H9 (cell line): ENCODE data around the gene CETP. TPM values are rescaled to one million over a fixed set of nuclear protein-coding genes. Genes with fewer than 3 reads are reported as not detected.

Source experiments
- DNase-seq: peaks from one replicate; pipeline ENCODE4 v3.0.0-alpha.2; 2017
- H2AFZ ChIP-seq: one replicate; pipeline ENCODE4 v1.6.1; 2013; ENCODE audit warnings: mild to moderate bottlenecking, low read length, control low read depth, moderate library complexity
- H2AK5ac ChIP-seq: 2 replicates; pipeline ENCODE4 v1.6.1; 2013; ENCODE audit warnings: low read length, control low read depth, mixed read lengths; ENCODE audit not compliant: insufficient read length
- H2BK120ac ChIP-seq: one replicate; pipeline ENCODE4 v1.6.1; 2013; ENCODE audit warnings: low read depth, mild to moderate bottlenecking, low read length, control low read depth, inconsistent platforms; ENCODE audit not compliant: poor library complexity, severe bottlenecking
- H2BK12ac ChIP-seq: 2 replicates; pipeline ENCODE4 v1.6.1; 2013; ENCODE audit warnings: low read length, control low read depth, mixed read lengths, low read depth; ENCODE audit not compliant: insufficient read length
- H2BK15ac ChIP-seq: 2 replicates; pipeline ENCODE4 v1.6.1; 2013; ENCODE audit warnings: low read depth, low read length, control low read depth
- H2BK20ac ChIP-seq: one replicate; pipeline ENCODE4 v1.6.1; 2013; ENCODE audit warnings: low read depth, mild to moderate bottlenecking, low read length, control low read depth, inconsistent platforms; ENCODE audit not compliant: poor library complexity, severe bottlenecking
- H2BK5ac ChIP-seq: 2 replicates; pipeline ENCODE4 v1.6.1; 2013; ENCODE audit warnings: low read length, control low read depth, mixed read lengths; ENCODE audit not compliant: insufficient read length
- H3K14ac ChIP-seq: 2 replicates; pipeline ENCODE4 v1.6.1; 2013; ENCODE audit warnings: low read length, control low read depth; ENCODE audit not compliant: insufficient read depth
- H3K18ac ChIP-seq: 2 replicates; pipeline ENCODE4 v1.6.1; 2013; ENCODE audit warnings: low read depth, mild to moderate bottlenecking, mixed read lengths, low read length, control low read depth; ENCODE audit not compliant: insufficient read length
- H3K23ac ChIP-seq: 2 replicates; pipeline ENCODE4 v1.6.1; 2013; ENCODE audit warnings: low read length, control low read depth, mixed read lengths, low read depth; ENCODE audit not compliant: insufficient read length
- H3K23me2 ChIP-seq: 2 replicates; pipeline ENCODE4 v1.6.1; 2013; ENCODE audit warnings: low read depth, mild to moderate bottlenecking, mixed read lengths, low read length, control low read depth; ENCODE audit not compliant: insufficient read length, poor library complexity, severe bottlenecking
- H3K27ac ChIP-seq: 2 replicates; pipeline ENCODE4 v1.5.1; 2013; ENCODE audit warnings: low read length, control low read depth, mixed read lengths, low read depth; ENCODE audit not compliant: insufficient read length
- H3K27me3 ChIP-seq: 2 replicates; pipeline ENCODE4 v1.6.1; 2013; ENCODE audit warnings: low read length, control low read depth, inconsistent platforms; ENCODE audit not compliant: insufficient read depth
- H3K4ac ChIP-seq: 2 replicates; pipeline ENCODE4 v1.6.1; 2013; ENCODE audit warnings: low read depth, mild to moderate bottlenecking, control low read depth, inconsistent platforms, low read length, moderate library complexity
- H3K4me1 ChIP-seq: 2 replicates; pipeline ENCODE4 v1.6.1; 2013; ENCODE audit warnings: low read length, control low read depth, inconsistent platforms; ENCODE audit not compliant: insufficient read depth
- H3K4me2 ChIP-seq: 2 replicates; pipeline ENCODE4 v1.6.1; 2013; ENCODE audit warnings: low read length, control low read depth, mixed read lengths; ENCODE audit not compliant: insufficient read length, insufficient read depth
- H3K56ac ChIP-seq: 2 replicates; pipeline ENCODE4 v1.6.1; 2013; ENCODE audit warnings: low read depth, mild to moderate bottlenecking, mixed read lengths, low read length, control low read depth; ENCODE audit not compliant: insufficient read length
- H3K79me1 ChIP-seq: 2 replicates; pipeline ENCODE4 v1.6.1; 2013; ENCODE audit warnings: low read depth, mild to moderate bottlenecking, moderate library complexity, low read length, control low read depth, inconsistent platforms; ENCODE audit not compliant: insufficient read depth, poor library complexity, severe bottlenecking
- H3K79me2 ChIP-seq: 2 replicates; pipeline ENCODE4 v1.6.1; 2013; ENCODE audit warnings: low read length, control low read depth, inconsistent platforms; ENCODE audit not compliant: insufficient read depth
- H3K9ac ChIP-seq: 2 replicates; pipeline ENCODE4 v1.6.1; 2013; ENCODE audit warnings: low read length, control low read depth, mixed read lengths; ENCODE audit not compliant: insufficient read length; ENCODE audit errors: extremely low read depth
- H3K9me3 ChIP-seq: one replicate; pipeline ENCODE4 v1.6.1; 2013; ENCODE audit warnings: low read depth, low read length, inconsistent platforms; ENCODE audit not compliant: control insufficient read depth
- H3T11ph ChIP-seq: one replicate; pipeline ENCODE4 v1.6.1; 2013; ENCODE audit warnings: mild to moderate bottlenecking, low read length, control low read depth, inconsistent platforms
- H4K20me1 ChIP-seq: one replicate; pipeline ENCODE4 v1.6.1; 2013; ENCODE audit not compliant: control insufficient read depth, insufficient read length, insufficient read depth
- H4K5ac ChIP-seq: 2 replicates; pipeline ENCODE4 v1.6.1; 2013; ENCODE audit warnings: low read depth, mild to moderate bottlenecking, mixed read lengths, low read length, control low read depth; ENCODE audit not compliant: insufficient read length
- H4K8ac ChIP-seq: replicated peaks from 2 replicates; pipeline ENCODE4 v1.6.1; 2013; ENCODE audit warnings: low read length, control low read depth, mixed read lengths, low read depth; ENCODE audit not compliant: insufficient read length
- H4K91ac ChIP-seq: 2 replicates; pipeline ENCODE4 v1.6.1; 2013; ENCODE audit warnings: low read depth, mild to moderate bottlenecking, moderate library complexity, mixed read lengths, low read length, control low read depth; ENCODE audit not compliant: insufficient read length
- H3K27ac Mint-ChIP-seq, 3 experiments: 2 replicates in 2 of 3; 3 replicates in 1 of 3; pipeline ENCODE4 v1.8.0; 2020 to 2021; ENCODE audit warnings: mixed read lengths in 3 of 3, mild to moderate bottlenecking in 1 of 3, moderate library complexity in 1 of 3
- H3K27me3 Mint-ChIP-seq: 2 replicates; pipeline ENCODE4 v1.8.0; 2021; ENCODE audit warnings: low read depth, mild to moderate bottlenecking, moderate library complexity, mixed read lengths
- H3K36me3 Mint-ChIP-seq, 3 experiments: 2 replicates in 2 of 3; 3 replicates in 1 of 3; pipeline ENCODE4 v1.8.0; 2020 to 2021; ENCODE audit warnings: low read depth in 3 of 3, mixed read lengths in 3 of 3; ENCODE audit not compliant: insufficient read depth in 1 of 3
- H3K4me1 Mint-ChIP-seq, 2 experiments: 2 replicates each; pipeline ENCODE4 v1.8.0; 2020; ENCODE audit warnings: mixed read lengths in 2 of 2
- H3K4me3 Mint-ChIP-seq, 2 experiments: 2 replicates in 1 of 2; 3 replicates in 1 of 2; pipeline ENCODE4 v1.8.0; 2020 to 2021; ENCODE audit warnings: mild to moderate bottlenecking in 2 of 2, mixed read lengths in 2 of 2, moderate library complexity in 1 of 2
- H3K9me3 Mint-ChIP-seq, 2 experiments: 2 replicates in 1 of 2; 3 replicates in 1 of 2; pipeline ENCODE4 v1.8.0; 2020; ENCODE audit warnings: mild to moderate bottlenecking in 2 of 2, mixed read lengths in 2 of 2, moderate library complexity in 1 of 2
- CTCF ChIP-seq: fragments of 200-600 bp; sonication (generic); conservative IDR thresholded peaks from 3 replicates; pipeline ENCODE4 v1.8.0; 2021; ENCODE audit warnings: antibody characterized with exemption, mild to moderate bottlenecking
- WGBS: extraction: QIAGEN DNeasy Blood & Tissue Kit; methylation state at CpG from one replicate; pipeline ENCODE4 v1.1.7; 2013; ENCODE audit warnings: missing lambda C conversion rate, low lambda C conversion rate, mixed read lengths; ENCODE audit not compliant: insufficient read length; ENCODE audit errors: extremely low coverage; 5-methylcytosine and 5-hydroxymethylcytosine counted together
- total RNA-seq: library from RNA; stranded (reverse); gene quantifications from 2 replicates; pipeline ENCODE4 v1.2.1, GENCODE V29; 2021

CETP gene
- total RNA-seq, 1 experiment from 2014 or later = not detected

- Histone ChIP-seq H3K9ac (no peak overlapping the region), H2BK5ac (no peak overlapping the region), H3K79me1 (no peaks in the 10 kb centered on the region), H4K91ac (no peak overlapping the region), H3K23ac (no peak overlapping the region), H3K79me2 (no peaks in the 10 kb centered on the region), H4K5ac (no peak overlapping the region), H3T11ph (no peak overlapping the region), H3K27ac (no peak overlapping the region), H2BK12ac (no peak overlapping the region), H2AK5ac (no peak overlapping the region), H4K8ac (no peak overlapping the region), H3K27me3 (no peaks in the 10 kb centered on the region), H3K4ac (no peak overlapping the region), H3K23me2 (no peaks in the 10 kb centered on the region), H3K14ac (no peak overlapping the region), H2AFZ (no peak overlapping the region), H2BK20ac (no peak overlapping the region), H2BK120ac (no peak overlapping the region), H2BK15ac (no peak overlapping the region), H3K18ac (no peak overlapping the region), H3K4me2 (no peak overlapping the region), H3K56ac (no peak overlapping the region), H3K4me1 (no peaks in the 10 kb centered on the region), H4K20me1 (no peaks in the 10 kb centered on the region), H3K9me3 (no peaks in the 10 kb centered on the region)
- no peak overlapping the region for H3K4me3 Mint-ChIP-seq
- H3K36me3 Mint-ChIP-seq = no peaks in the 10 kb centered on the region; a peak in 1 of 7 replicates
- H3K27me3 Mint-ChIP-seq = peaks cover 2% of the 10 kb centered on the region
- WGBS = no CpG with 5 or more reads among the region's 2 CpGs
- DNase-seq = no peak
- H3K27ac Mint-ChIP-seq = no peak overlapping the region
- TF ChIP-seq CTCF = no peak
- H3K4me1 Mint-ChIP-seq = peaks cover 2 to 3% of the 10 kb centered on the region in 2 experiments; a peak in 2 of 4 replicates
- no peaks in the 10 kb centered on the region for H3K9me3 Mint-ChIP-seq
These were observed 6.0 kb downstream of the CETP start for GRCh38 chr16:56967733-56968132.
